Kidney (tissue), 14 donors: ENCODE results near the gene TMEM266. TPM values are rescaled to one million over a fixed set of nuclear protein-coding genes. Genes with fewer than 3 reads are reported as not detected.

Experiments used
- DNase-seq, 5 donors: peaks; one replicate each; pipeline ENCODE4 v3.0.0-alpha.2; 2013 to 2020
- FAIRE-seq: peaks from 2 replicates; lab custom pipeline; 2012; peaks lifted over from hg19 to GRCh38; lab: Jason Lieb, UNC
- H3K27ac ChIP-seq, 2 donors: one replicate each; pipeline ENCODE4 v1.7.0; 2013; ENCODE audit warnings: low read depth in 2 of 2, low read length in 2 of 2, inconsistent platforms in 1 of 2
- H3K27me3 ChIP-seq: one replicate; pipeline ENCODE4 v1.7.1; 2013; ENCODE audit warnings: low read length, inconsistent platforms; ENCODE audit not compliant: control insufficient read depth, insufficient read depth
- H3K36me3 ChIP-seq, 3 donors: one replicate each; pipeline versions ENCODE4 v1.7.0 to v1.7.1; 2013; ENCODE audit warnings: low read length in 3 of 3, control low read depth in 1 of 3, inconsistent platforms in 1 of 3; ENCODE audit not compliant: insufficient read depth in 3 of 3, control insufficient read depth in 2 of 3
- H3K4me1 ChIP-seq, 3 donors: one replicate each; pipeline versions ENCODE4 v1.7.0 to v1.7.1; 2013; ENCODE audit warnings: low read length in 3 of 3, inconsistent platforms in 1 of 3, low read depth in 1 of 3; ENCODE audit not compliant: control insufficient read depth in 2 of 3, insufficient read depth in 2 of 3
- H3K4me3 ChIP-seq, 3 donors: one replicate each; pipeline versions ENCODE4 v1.7.0 to v1.8.1; 2013; ENCODE audit warnings: low read length in 3 of 3, control low read depth in 1 of 3, inconsistent platforms in 1 of 3
- H3K9ac ChIP-seq, 3 donors: one replicate each; pipeline versions ENCODE4 v1.7.0 to v1.7.1; 2013; ENCODE audit warnings: low read length in 3 of 3, control low read depth in 1 of 3, inconsistent platforms in 1 of 3
- H3K9me3 ChIP-seq, 3 donors: one replicate each; pipeline versions ENCODE4 v1.7.0 to v1.7.1; 2013; ENCODE audit warnings: low read length in 3 of 3, control low read depth in 1 of 3, inconsistent platforms in 1 of 3; ENCODE audit not compliant: control insufficient read depth in 2 of 3, insufficient read depth in 1 of 3
- CTCF ChIP-seq: IDR thresholded peaks from 3 replicates; pipeline ENCODE4 v1.5.1; 2012; ENCODE audit warnings: mild to moderate bottlenecking, moderate library complexity, borderline replicate concordance; ENCODE audit not compliant: insufficient read depth; ENCODE audit errors: extremely low read depth
- intact Hi-C: fragments of 100-400 bp; cut with DNase I; formaldehyde crosslinking; loops from one replicate; pipeline ENCODE4 v1.11.1; 2022
- polyA plus RNA-seq: library from polyadenylated mRNA; stranded (reverse); fragments of 350-450 nt; fragmentation: Illumina TruSeq; extraction: RNeasy Lipid Tissue Mini Kit (QIAGEN cat#74804); gene quantifications from one replicate; pipeline ENCODE4 v1.2.3, GENCODE V29; 2014; ENCODE audit warnings: low read depth, low replicate concordance; ENCODE audit not compliant: insufficient read depth
- total RNA-seq: library from RNA; stranded (reverse); fragmentation: NEBNext Ultra II Directional; extraction: Animal tissue kit (Norgen Biotek cat#: 25700); gene quantifications from one replicate; pipeline ENCODE4 v1.2.1, GENCODE V29; 2021
- donor health status: control.
- donor health status: control.
- donor health status: control.
- donor health status: control.
- donor health status: control.
- donor health status: DM: yes; HTN: yes; CAD: no.
- donor health status: Normal renal cell carcinoma (clear cell type).

TMEM266 gene
- total and polyA plus RNA-seq, 2 donors from 2014 or later = 0.72 to 3.1 TPM

- Histone ChIP-seq H3K4me1 (no peaks in the 10 kb centered on the region), H3K27me3 (no peaks in the 10 kb centered on the region), H3K9ac (no peak overlapping the region), H3K36me3 (no peaks in the 10 kb centered on the region), H3K9me3 (no peaks in the 10 kb centered on the region), H3K27ac (no peak overlapping the region), H3K4me3 (no peak overlapping the region)
- FAIRE-seq = no peak
- intact Hi-C loops = no loop called here
- TF ChIP-seq CTCF = no peak
- DNase-seq = peak in 1 of 5 donors; percentile 24
These were observed 56.5 kb downstream of the TMEM266 start for GRCh38 chr15:76116138-76116885.

- Histone ChIP-seq H3K36me3 (no peaks in the 10 kb centered on the region), H3K27ac (no peak overlapping the region), H3K27me3 (no peaks in the 10 kb centered on the region), H3K4me3 (no peak overlapping the region), H3K4me1 (no peaks in the 10 kb centered on the region), H3K9ac (no peak overlapping the region), H3K9me3 (no peaks in the 10 kb centered on the region)
- TF ChIP-seq CTCF = no peak
- DNase-seq = no peak
- no peak for FAIRE-seq
- intact Hi-C loops = no loop called here
These were observed 57.4 kb downstream of the TMEM266 start for GRCh38 chr15:76117181-76117580.

GRCh38 chr15:76118767-76119166 lies 59.0 kb downstream of the TMEM266 start:
- Histone ChIP-seq H3K36me3 (no peaks in the 10 kb centered on the region), H3K9me3 (no peaks in the 10 kb centered on the region), H3K4me3 (no peak overlapping the region), H3K9ac (no peak overlapping the region), H3K27me3 (no peaks in the 10 kb centered on the region), H3K27ac (no peak overlapping the region), H3K4me1 (no peaks in the 10 kb centered on the region)
- no peak for TF ChIP-seq CTCF
- FAIRE-seq = no peak
- DNase-seq = no peak
- intact Hi-C loops = no loop called here
